WTC11 (cell line): ENCODE data around the gene CARHSP1. TPM values are rescaled to one million over a fixed set of nuclear protein-coding genes. Genes with fewer than 3 reads are reported as not detected.

ENCODE experiments used
- ATAC-seq: fragments of 200-7000 bp; cut with Tn5 transposase; 2 replicates; pipeline ENCODE4 v1.10.0; 2021; ENCODE audit warnings: mild to moderate bottlenecking, moderate library complexity
- CTCF ChIA-PET: fragments of 300-600 bp; sonication (Branson Sonifier 250); formaldehyde crosslinking; loops from one replicate; lab custom pipeline; 2021; ENCODE audit warnings: antibody characterized with exemption; lab: Charles Lee
- POLR2A ChIA-PET: fragments of 350-600 bp; sonication (Branson Sonifier 250); formaldehyde crosslinking; loops from one replicate; lab custom pipeline; 2021; ENCODE audit warnings: antibody characterized with exemption; lab: Charles Lee
- DNase-seq: peaks from one replicate; pipeline ENCODE4 v3.0.0; 2021; ENCODE audit warnings: low spot score
- H3K27ac Mint-ChIP-seq: 2 replicates; pipeline ENCODE4 v1.8.0; 2021; ENCODE audit warnings: mixed read lengths
- H3K27me3 Mint-ChIP-seq: 2 replicates; pipeline ENCODE4 v1.8.0; 2021; ENCODE audit warnings: low read depth, mild to moderate bottlenecking, moderate library complexity, mixed read lengths
- H3K36me3 Mint-ChIP-seq: 2 replicates; pipeline ENCODE4 v1.8.0; 2021; ENCODE audit warnings: mixed read lengths
- H3K4me1 Mint-ChIP-seq: 2 replicates; pipeline ENCODE4 v1.8.0; 2022; ENCODE audit warnings: mixed read lengths
- H3K4me3 Mint-ChIP-seq: 2 replicates; pipeline ENCODE4 v1.8.0; 2021; ENCODE audit warnings: mild to moderate bottlenecking, moderate library complexity, mixed read lengths
- H3K9me3 Mint-ChIP-seq: 2 replicates; pipeline ENCODE4 v1.8.0; 2021; ENCODE audit warnings: mixed read lengths
- AR ChIP-seq: fragments of 250-450 bp; sonication (Bioruptor Pico); IDR thresholded peaks from 2 replicates; pipeline ENCODE4 v1.9.0; 2021; ENCODE audit warnings: mild to moderate bottlenecking
- E2F1 ChIP-seq: sonication (generic); formaldehyde crosslinking; IDR thresholded peaks from 2 replicates; pipeline ENCODE4 v1.8.0; 2022; ENCODE audit warnings: mild to moderate bottlenecking, missing genetic modification reagents
- ESRRA ChIP-seq: sonication (generic); formaldehyde crosslinking; IDR thresholded peaks from 2 replicates; pipeline ENCODE4 v1.8.1; 2022; ENCODE audit warnings: mild to moderate bottlenecking, missing genetic modification reagents, borderline replicate concordance
- FOXP1 ChIP-seq: sonication (generic); formaldehyde crosslinking; IDR thresholded peaks from 2 replicates; pipeline ENCODE4 v1.8.0; 2022; ENCODE audit warnings: missing genetic modification reagents, mild to moderate bottlenecking, moderate library complexity, borderline replicate concordance
- GABPB1 ChIP-seq: sonication (generic); formaldehyde crosslinking; IDR thresholded peaks from 2 replicates; pipeline ENCODE4 v1.8.1; 2023; ENCODE audit warnings: mild to moderate bottlenecking, missing genetic modification reagents
- GTF2I ChIP-seq: fragments of 250-450 bp; sonication (Bioruptor Pico); conservative IDR thresholded peaks from 2 replicates; pipeline ENCODE4 v1.4.0; 2021; ENCODE audit warnings: mild to moderate bottlenecking
- HMGA2 ChIP-seq: fragments of 250-450 bp; sonication (Bioruptor Pico); IDR thresholded peaks from 2 replicates; pipeline ENCODE4 v1.4.0; 2021; ENCODE audit warnings: mild to moderate bottlenecking, moderate library complexity
- MAX ChIP-seq: sonication (generic); formaldehyde crosslinking; IDR thresholded peaks from 2 replicates; pipeline ENCODE4 v1.8.0; 2022; ENCODE audit warnings: mild to moderate bottlenecking, missing genetic modification reagents
- MXD4 ChIP-seq: fragments of 250-450 bp; sonication (Bioruptor Pico); IDR thresholded peaks from 2 replicates; pipeline ENCODE4 v1.8.0; 2021; ENCODE audit warnings: mild to moderate bottlenecking, moderate library complexity, borderline replicate concordance
- NFE2L1 ChIP-seq: sonication (generic); formaldehyde crosslinking; IDR thresholded peaks from 2 replicates; pipeline ENCODE4 v1.8.1; 2023; ENCODE audit warnings: missing genetic modification reagents
- NR1H2 ChIP-seq: sonication (generic); formaldehyde crosslinking; IDR thresholded peaks from 2 replicates; pipeline ENCODE4 v1.9.0; 2021; ENCODE audit warnings: mild to moderate bottlenecking, moderate library complexity, missing genetic modification reagents
- SMAD4 ChIP-seq: sonication (generic); formaldehyde crosslinking; IDR thresholded peaks from 2 replicates; pipeline ENCODE4 v1.8.0; 2022; ENCODE audit warnings: mild to moderate bottlenecking, missing genetic modification reagents
- ZMAT4 ChIP-seq: fragments of 250-450 bp; sonication (Bioruptor Pico); IDR thresholded peaks from 2 replicates; pipeline ENCODE4 v1.9.0; 2021; ENCODE audit warnings: mild to moderate bottlenecking
- ZNF317 ChIP-seq: sonication (generic); formaldehyde crosslinking; IDR thresholded peaks from 2 replicates; pipeline ENCODE4 v1.8.1; 2023; ENCODE audit warnings: low read depth, mild to moderate bottlenecking, moderate library complexity, missing genetic modification reagents, borderline replicate concordance
- ZNF532 ChIP-seq: fragments of 250-450 bp; sonication (Bioruptor Pico); IDR thresholded peaks from 2 replicates; pipeline ENCODE4 v1.9.0; 2021; ENCODE audit warnings: mild to moderate bottlenecking, borderline replicate concordance
- total RNA-seq: library from RNA; stranded (reverse); gene quantifications from 3 replicates; pipeline ENCODE4 v1.2.3, GENCODE V29; 2021

CARHSP1 gene
- total RNA-seq, 1 experiment from 2014 or later, result 261 TPM

- H3K4me3 Mint-ChIP-seq, result no peak overlapping the region
- peak overlapping the region; percentile 63 for H3K27ac Mint-ChIP-seq
- no peaks in the 10 kb centered on the region for H3K27me3 Mint-ChIP-seq
- peaks cover 47% of the 10 kb centered on the region for H3K36me3 Mint-ChIP-seq
- ATAC-seq, result no peak
- no peaks in the 10 kb centered on the region for H3K9me3 Mint-ChIP-seq
- CTCF ChIA-PET, result interaction anchor here (0.5 to 1.0 kb wide), 4 partner anchors 20 to 90 kb away, joined by 3 read pairs; partner anchors contain the start of gene CARHSP1
- no peak for DNase-seq
- TF ChIP-seq ZMAT4 (CRISPR knock-in tag) (0 out of 2 replicates have a peak, but pooled peaks have one; percentile 24), E2F1 (CRISPR knock-in tag) (no peak)
- H3K4me1 Mint-ChIP-seq, result peaks cover 55% of the 10 kb centered on the region
- POLR2A ChIA-PET, result interaction anchor here (1.6 kb wide), 1 partner anchor 20 kb away, joined by 4 read pairs; the partner anchor contains the start of gene CARHSP1
Measured at GRCh38 chr16:8848231-8848938, 20.4 kb downstream of the CARHSP1 start.

GRCh38 chr16:8847623-8848022, 21.2 kb downstream of the CARHSP1 start:
- CTCF ChIA-PET, result interaction anchor here (1.7 kb wide), 1 partner anchor 7 kb away, joined by 5 read pairs; no protein-coding TSS in a partner anchor
- POLR2A ChIA-PET, result no interaction called here
- H3K36me3 Mint-ChIP-seq, result peaks cover 39% of the 10 kb centered on the region

More at GRCh38 chr16:8847623-8848022, 21.2 kb downstream of the CARHSP1 start:
- H3K4me3 Mint-ChIP-seq, result no peak overlapping the region
- DNase-seq, result no peak
- TF ChIP-seq ZMAT4 (CRISPR knock-in tag), result no peak
- no peak for TF ChIP-seq AR (CRISPR knock-in tag)
- TF ChIP-seq HMGA2 (CRISPR knock-in tag), result no peak
- no peak for TF ChIP-seq NR1H2 (CRISPR knock-in tag)
- TF ChIP-seq GTF2I (CRISPR knock-in tag), result no peak
- no peak for TF ChIP-seq ZNF532 (CRISPR knock-in tag)
- no peak for TF ChIP-seq MAX (CRISPR knock-in tag)
- no peak for TF ChIP-seq MXD4 (CRISPR knock-in tag)
- no peak for TF ChIP-seq FOXP1 (CRISPR knock-in tag)
- no peak for TF ChIP-seq ZNF317 (CRISPR knock-in tag)
- no peak for TF ChIP-seq ESRRA (CRISPR knock-in tag)
- no peak for TF ChIP-seq NFE2L1 (CRISPR knock-in tag)
- no peak for TF ChIP-seq GABPB1 (CRISPR knock-in tag)
- no peak for TF ChIP-seq SMAD4 (CRISPR knock-in tag)
- H3K4me1 Mint-ChIP-seq, result peaks cover 54% of the 10 kb centered on the region
- no peak overlapping the region for H3K27ac Mint-ChIP-seq
- no peak for ATAC-seq
- no peaks in the 10 kb centered on the region for H3K9me3 Mint-ChIP-seq
- H3K27me3 Mint-ChIP-seq, result no peaks in the 10 kb centered on the region
